HCT116 (cell line): ENCODE results near the gene CRYGA.

Experiments
- CEBPB ChIP-seq: IDR thresholded peaks from 2 replicates; pipeline ENCODE4 v1.6.1; 2012; ENCODE audit warnings: low read depth
- CTCF ChIP-seq, 3 experiments: fragments of 200-600 bp in 1 of 3; sonication (generic) in 1 of 3; IDR thresholded peaks in 2 of 3; conservative IDR thresholded peaks in 1 of 3; 2 replicates each; pipeline ENCODE4 v1.5.1; 2012 to 2017; ENCODE audit warnings: low read depth in 2 of 3, low read length in 2 of 3, antibody characterized with exemption in 1 of 3, borderline replicate concordance in 1 of 3, control low read depth in 1 of 3, mild to moderate bottlenecking in 1 of 3, mixed read lengths in 1 of 3, mixed run types in 1 of 3, moderate library complexity in 1 of 3; ENCODE audit not compliant: insufficient read depth in 1 of 3
- EZH2 ChIP-seq: fragments of 200-600 bp; sonication (generic); IDR thresholded peaks from 2 replicates; pipeline ENCODE4 v1.6.1; 2017; ENCODE audit warnings: antibody characterized with exemption, mixed run types
- EZH2phosphoT487 ChIP-seq: fragments of 200-600 bp; IDR thresholded peaks from 2 replicates; pipeline ENCODE4 v1.6.1; 2018; ENCODE audit warnings: antibody characterized with exemption, borderline replicate concordance
- POLR2A ChIP-seq: IDR thresholded peaks from 2 replicates; pipeline ENCODE4 v1.7.0; 2011; ENCODE audit warnings: borderline replicate concordance; ENCODE audit not compliant: insufficient read depth, insufficient read length; ENCODE audit errors: extremely low read depth
- POLR2AphosphoS5 ChIP-seq: IDR thresholded peaks from 2 replicates; pipeline ENCODE4 v1.6.1; 2011; ENCODE audit warnings: mild to moderate bottlenecking, low read depth, low read length, moderate library complexity
- ZBTB33 ChIP-seq: IDR thresholded peaks from 2 replicates; pipeline ENCODE4 v1.6.1; 2011; ENCODE audit warnings: mild to moderate bottlenecking, low read length, moderate library complexity; ENCODE audit not compliant: insufficient replicate concordance; ENCODE audit errors: extremely low read depth

- TF ChIP-seq POLR2AphosphoS5 (no peak), EZH2phosphoT487 (no peak), EZH2 (no peak), CTCF (IDR thresholded peaks at IDR 0.05 in 2 of 3, conservative IDR thresholded peaks at IDR 0.05 in 1 of 3; ENCODE audit: borderline replicate concordance in 1 of 3, insufficient read depth in 1 of 3, low read depth in 2 of 3, low read length in 2 of 3) (no peak), POLR2A (no peak), ZBTB33 (no peak), CEBPB (no peak)
These were observed 8.7 kb upstream of the CRYGA start for GRCh38 chr2:208172125-208172524.
